Memory B cell (primary cell): ENCODE measurements around the gene NXN.
"Not testable (repeated sequence)": the region's sequence is repeated elsewhere in the genome, so short reads cannot be mapped to it uniquely, and the experiment has no call there.

Experiments
- ATAC-seq: fragments of 150-1000 bp; cut with Tn5 transposase; 2 replicates; pipeline ENCODE4 v1.10.0; 2021; ENCODE audit warnings: low read depth, mild to moderate bottlenecking, moderate library complexity
- DNase-seq, 2 donors: peaks; one replicate each; pipeline ENCODE4 v3.0.0; 2022; ENCODE audit warnings: low spot score in 2 of 2
- H3K27ac Mint-ChIP-seq: one replicate; pipeline ENCODE4 v1.8.0; 2022; ENCODE audit warnings: mild to moderate bottlenecking, moderate library complexity, mixed read lengths
- H3K27me3 Mint-ChIP-seq: one replicate; pipeline ENCODE4 v1.8.0; 2022; ENCODE audit warnings: mixed read lengths
- H3K36me3 Mint-ChIP-seq: one replicate; pipeline ENCODE4 v1.8.0; 2022; ENCODE audit warnings: mild to moderate bottlenecking, mixed read lengths
- H3K4me1 Mint-ChIP-seq: one replicate; pipeline ENCODE4 v1.8.0; 2022; ENCODE audit warnings: mixed read lengths
- H3K4me3 Mint-ChIP-seq: one replicate; pipeline ENCODE4 v1.8.0; 2022; ENCODE audit warnings: mild to moderate bottlenecking, moderate library complexity, mixed read lengths
- H3K9me3 Mint-ChIP-seq: one replicate; pipeline ENCODE4 v1.8.0; 2022; ENCODE audit warnings: mixed read lengths

The NXN gene

DNA sequence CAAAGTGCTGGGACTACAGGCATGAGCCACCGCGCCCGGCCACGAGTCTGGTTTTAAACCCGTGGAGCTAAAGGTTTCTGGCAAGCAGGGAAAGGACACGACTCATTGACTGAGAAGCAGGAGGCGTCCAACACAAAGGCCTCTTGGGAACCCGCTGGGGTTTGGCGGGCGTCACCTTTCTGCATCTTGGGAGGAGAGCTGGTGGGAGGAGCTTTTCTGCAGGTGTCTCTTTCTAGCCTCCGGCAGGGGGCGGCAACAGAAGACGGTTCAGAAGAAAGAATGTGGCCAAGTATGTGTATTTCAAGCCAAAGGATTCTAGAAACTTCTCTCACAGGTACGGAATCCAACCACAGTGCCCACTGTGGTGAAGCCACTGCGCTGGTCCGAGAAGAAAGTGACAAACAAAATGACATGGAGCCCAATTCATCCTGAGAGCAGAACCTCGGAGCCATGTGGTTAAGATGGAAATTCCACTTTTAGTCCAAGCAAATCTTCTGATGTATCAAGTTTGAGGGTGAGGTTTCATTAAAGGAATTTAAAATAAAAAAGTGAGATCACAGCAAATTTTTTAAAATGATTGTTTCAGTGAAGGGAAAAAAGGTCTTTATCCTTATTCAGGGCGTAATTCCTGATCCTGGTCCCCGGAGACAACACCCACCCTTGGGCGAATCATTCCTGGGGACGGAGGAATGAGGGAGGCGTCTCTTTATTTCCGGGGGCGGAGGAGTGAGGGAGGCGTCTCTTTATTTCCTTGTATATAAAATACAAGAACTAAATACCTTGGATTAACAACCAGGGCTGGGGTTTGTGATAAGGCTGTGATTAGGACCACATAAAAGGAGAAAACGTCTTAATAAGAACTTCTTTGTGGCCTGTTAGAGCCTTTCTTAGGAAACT lies 99.8 kb downstream of the NXN start:
- DNase-seq: peak; percentile 44 to 49
- no peaks in the 10 kb centered on the region for H3K36me3 Mint-ChIP-seq

DNA sequence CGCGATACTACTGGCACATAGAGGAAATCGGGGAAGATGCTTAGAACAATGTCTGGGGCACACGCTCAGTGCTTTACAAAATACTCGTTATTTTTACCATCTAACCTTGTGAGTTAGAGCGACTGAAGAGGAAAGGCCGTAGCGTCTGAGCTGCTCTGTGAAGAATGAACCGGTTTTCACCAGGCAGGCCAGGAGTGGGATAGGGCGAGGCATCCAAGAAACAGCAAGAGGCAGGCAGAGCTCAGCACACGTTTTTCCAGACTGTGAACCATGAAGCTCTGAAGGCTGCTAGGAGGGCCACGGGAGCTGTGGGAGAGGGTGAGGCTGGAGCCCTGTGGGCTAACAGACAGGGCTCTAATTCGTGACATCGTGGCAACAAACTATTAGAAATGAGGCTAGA lies 101.9 kb downstream of the NXN start:
- Mint-ChIP-seq H3K36me3 (no peaks in the 10 kb centered on the region), H3K4me3 (no peak overlapping the region), H3K4me1 (peaks cover 2% of the 10 kb centered on the region), H3K27ac (no peak overlapping the region), H3K27me3 (peaks cover 12% of the 10 kb centered on the region), H3K9me3 (no peaks in the 10 kb centered on the region)
- ATAC-seq (no peak), DNase-seq (no peak)

More for the DNA sequence above, 99.8 kb downstream of the NXN start:
- Mint-ChIP-seq H3K27ac (no peak overlapping the region), H3K4me3 (no peak overlapping the region), H3K4me1 (peaks cover 2% of the 10 kb centered on the region), H3K27me3 (peaks cover 13% of the 10 kb centered on the region), H3K9me3 (no peaks in the 10 kb centered on the region)
- ATAC-seq: peak; percentile 82

DNA sequence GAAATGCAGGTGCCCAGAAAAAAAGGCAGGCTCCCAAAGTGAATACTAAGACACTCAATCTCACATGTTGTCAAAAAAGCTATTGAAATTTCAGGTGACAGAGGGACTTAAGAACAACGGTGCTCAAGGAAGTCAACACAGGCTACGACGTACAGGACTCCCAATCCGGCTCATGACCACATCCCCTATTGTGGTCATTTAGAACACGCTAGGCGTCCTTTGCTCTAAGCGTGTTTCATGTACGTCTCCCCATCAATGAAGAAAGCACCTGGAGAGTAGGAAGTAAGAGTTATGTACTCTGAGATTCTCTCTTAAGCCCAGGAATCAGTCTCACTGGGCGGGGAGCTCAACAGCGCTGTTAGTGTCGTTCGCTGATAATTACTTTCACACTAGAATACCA lies 103.3 kb downstream of the NXN start:
- ATAC-seq: peak; percentile 57
- Mint-ChIP-seq H3K27me3 (peaks cover 18% of the 10 kb centered on the region), H3K4me1 (peaks cover 2% of the 10 kb centered on the region), H3K9me3 (peaks cover 3% of the 10 kb centered on the region), H3K27ac (no peak overlapping the region), H3K36me3 (no peaks in the 10 kb centered on the region), H3K4me3 (peak overlapping the region; percentile 18)
- no peak for DNase-seq

DNA sequence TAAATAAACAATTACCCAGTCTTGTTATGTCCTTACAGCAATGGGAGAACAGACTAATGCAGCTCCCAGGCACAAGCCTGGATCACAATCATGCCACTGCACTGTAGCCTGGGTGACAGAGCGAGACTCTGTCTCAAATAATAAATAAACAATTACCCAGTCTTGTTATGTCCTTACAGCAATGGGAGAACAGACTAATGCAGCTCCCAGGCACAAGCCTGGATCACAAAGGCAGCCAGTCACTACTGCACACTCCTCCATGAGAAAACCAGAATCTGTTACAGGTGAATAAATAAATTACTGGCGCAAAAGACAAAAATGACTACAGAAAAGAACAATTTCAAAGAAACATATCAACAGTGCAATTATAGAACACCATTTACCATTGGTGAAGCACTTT lies 105.0 kb downstream of the NXN start:
- not testable (repeated sequence) for H3K4me1 Mint-ChIP-seq, ATAC-seq, H3K9me3 Mint-ChIP-seq, H3K36me3 Mint-ChIP-seq, H3K27ac Mint-ChIP-seq, H3K4me3 Mint-ChIP-seq, DNase-seq
- H3K27me3 Mint-ChIP-seq: peaks cover 19% of the 10 kb centered on the region

DNA sequence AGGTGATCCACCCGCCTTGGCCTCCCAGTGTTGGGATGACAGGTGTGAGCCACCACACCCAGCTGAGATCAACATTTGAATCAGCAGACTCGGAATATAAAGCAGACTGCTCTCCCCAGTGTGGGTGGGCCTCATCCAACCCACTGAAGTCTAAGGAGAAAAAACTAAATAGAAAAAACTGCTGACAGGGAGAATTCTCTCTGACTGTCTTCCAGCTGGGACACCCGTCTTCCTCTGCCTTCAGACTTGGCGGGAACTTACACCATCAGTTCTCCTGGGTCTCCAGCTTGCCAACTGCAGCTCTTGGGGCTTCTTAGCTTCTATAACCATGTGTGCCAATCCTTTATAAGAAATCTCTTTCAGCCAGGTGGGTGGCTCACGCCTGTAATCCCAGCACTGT lies 106.7 kb downstream of the NXN start:
- no peak overlapping the region for H3K27ac Mint-ChIP-seq
- ATAC-seq (no peak), DNase-seq (no peak)
- peaks cover 24% of the 10 kb centered on the region for H3K27me3 Mint-ChIP-seq
- H3K9me3 Mint-ChIP-seq: peaks cover 3% of the 10 kb centered on the region
- H3K36me3 Mint-ChIP-seq: no peaks in the 10 kb centered on the region
- H3K4me1 Mint-ChIP-seq: no peaks in the 10 kb centered on the region
- H3K4me3 Mint-ChIP-seq: no peak overlapping the region

DNA sequence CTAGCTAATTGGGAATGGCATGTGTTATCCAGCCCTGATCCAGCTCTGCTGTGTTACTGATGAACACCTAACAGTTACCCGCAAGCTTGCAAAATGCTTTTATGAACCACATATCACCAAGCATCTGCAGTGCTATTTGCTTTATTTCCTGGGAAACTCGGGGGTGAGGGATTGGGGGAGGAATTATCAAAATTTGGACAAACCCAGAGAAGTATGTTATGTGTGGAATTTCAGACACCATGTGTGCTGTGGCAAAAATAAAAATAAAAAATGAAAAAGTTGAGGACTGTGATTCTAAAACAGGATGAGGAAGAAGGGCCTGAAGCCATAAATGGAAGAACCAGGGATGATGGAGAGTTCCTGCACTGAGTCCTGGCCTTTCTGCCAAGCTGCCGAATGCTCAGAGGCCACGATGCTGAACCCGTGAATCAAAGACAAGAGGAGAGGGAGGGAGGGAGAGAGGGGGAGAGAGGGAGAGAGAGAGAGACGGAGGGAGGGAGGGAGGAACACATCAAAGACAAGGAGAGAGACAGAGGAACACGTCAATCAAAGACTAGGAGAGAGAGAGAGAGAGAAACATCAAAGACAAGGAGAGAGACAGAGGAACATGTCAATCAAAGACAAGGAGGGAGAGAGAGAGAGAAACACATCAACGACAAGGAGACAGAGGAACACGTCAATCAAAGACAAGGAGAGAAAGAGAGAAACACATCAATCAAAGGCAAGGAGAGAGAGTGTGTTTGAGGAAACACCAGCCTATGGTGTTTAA lies 107.6 kb downstream of the NXN start:
- no peak for ATAC-seq
- no peak overlapping the region for H3K27ac Mint-ChIP-seq
- no peaks in the 10 kb centered on the region for H3K36me3 Mint-ChIP-seq
- no peaks in the 10 kb centered on the region for H3K4me1 Mint-ChIP-seq
- H3K9me3 Mint-ChIP-seq: peaks cover 3% of the 10 kb centered on the region
- H3K27me3 Mint-ChIP-seq: peaks cover 18% of the 10 kb centered on the region
- no peak overlapping the region for H3K4me3 Mint-ChIP-seq
- no peak for DNase-seq

DNA sequence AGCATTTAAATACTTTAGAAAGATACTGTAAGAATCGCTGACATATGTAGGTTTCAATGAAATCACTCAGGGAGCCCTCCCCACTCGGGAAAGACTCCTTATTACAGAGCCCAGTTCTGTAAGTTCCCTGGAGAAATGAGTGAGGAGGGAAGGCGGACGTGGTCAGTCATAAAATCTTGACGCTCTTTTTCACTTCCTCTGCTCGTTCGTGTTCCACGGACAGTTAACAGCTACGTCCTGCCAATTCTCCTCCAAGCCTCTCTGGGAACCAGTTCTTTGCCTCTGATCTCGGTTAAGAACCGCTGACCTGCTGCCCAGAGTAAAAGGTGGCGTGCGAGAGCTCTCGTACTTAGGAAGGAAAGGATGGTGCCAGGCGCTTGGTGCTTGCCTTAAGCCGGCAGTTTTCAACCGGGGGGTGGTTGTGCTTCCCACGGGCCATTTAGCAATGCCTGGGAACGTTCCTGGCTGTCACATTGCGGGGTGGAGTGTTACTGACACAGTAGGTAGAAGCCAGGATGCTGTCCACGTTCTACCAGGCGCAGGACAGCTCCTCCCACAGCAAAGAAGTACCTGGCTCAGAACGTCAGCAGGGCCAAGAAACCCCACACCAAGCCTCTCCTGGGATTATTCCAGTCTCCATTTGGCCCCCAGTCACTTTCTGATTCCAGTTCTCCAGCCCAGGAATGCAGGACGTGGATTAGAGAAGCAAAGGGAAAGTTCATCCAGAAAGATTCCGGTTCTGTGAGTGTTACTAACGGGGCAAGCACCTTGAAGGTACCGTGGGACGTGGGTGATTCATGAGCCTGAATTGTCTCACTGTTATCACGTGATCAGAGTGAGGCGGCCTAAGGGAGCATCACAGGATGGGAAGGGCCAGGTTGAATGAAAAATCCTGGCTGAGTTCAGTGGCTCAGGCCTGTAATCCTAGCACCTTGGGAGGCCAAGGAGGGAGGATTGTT lies 109.7 kb downstream of the NXN start:
- Mint-ChIP-seq H3K9me3 (peaks cover 3% of the 10 kb centered on the region), H3K27ac (no peak overlapping the region), H3K27me3 (peaks cover 18% of the 10 kb centered on the region), H3K36me3 (no peaks in the 10 kb centered on the region), H3K4me1 (no peaks in the 10 kb centered on the region), H3K4me3 (no peak overlapping the region)
- ATAC-seq (no peak), DNase-seq (no peak)

DNA sequence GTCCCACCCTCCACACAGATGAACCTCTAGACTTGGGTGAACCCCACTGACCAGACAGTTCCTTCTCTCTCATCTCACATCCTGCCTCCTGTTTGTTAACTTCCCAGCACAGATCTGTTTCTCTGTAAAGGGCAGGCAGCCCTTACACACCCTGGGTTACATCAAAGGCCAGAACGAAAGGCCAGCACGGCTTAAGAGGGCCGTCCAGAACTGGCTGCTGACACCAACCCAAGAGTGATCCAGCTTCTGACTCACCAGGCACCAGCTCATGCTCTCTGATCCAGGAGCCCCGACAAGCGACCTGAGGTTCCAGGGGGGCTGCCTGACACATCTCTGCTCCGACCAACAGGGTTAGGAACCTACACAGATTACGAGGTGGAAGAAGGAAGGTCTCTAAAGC lies 110.5 kb downstream of the NXN start:
- peaks cover 3% of the 10 kb centered on the region for H3K9me3 Mint-ChIP-seq
- H3K36me3 Mint-ChIP-seq: no peaks in the 10 kb centered on the region
- peaks cover 18% of the 10 kb centered on the region for H3K27me3 Mint-ChIP-seq
- no peaks in the 10 kb centered on the region for H3K4me1 Mint-ChIP-seq
- DNase-seq (no peak), ATAC-seq (no peak)
- H3K4me3 Mint-ChIP-seq: no peak overlapping the region
- H3K27ac Mint-ChIP-seq: no peak overlapping the region

DNA sequence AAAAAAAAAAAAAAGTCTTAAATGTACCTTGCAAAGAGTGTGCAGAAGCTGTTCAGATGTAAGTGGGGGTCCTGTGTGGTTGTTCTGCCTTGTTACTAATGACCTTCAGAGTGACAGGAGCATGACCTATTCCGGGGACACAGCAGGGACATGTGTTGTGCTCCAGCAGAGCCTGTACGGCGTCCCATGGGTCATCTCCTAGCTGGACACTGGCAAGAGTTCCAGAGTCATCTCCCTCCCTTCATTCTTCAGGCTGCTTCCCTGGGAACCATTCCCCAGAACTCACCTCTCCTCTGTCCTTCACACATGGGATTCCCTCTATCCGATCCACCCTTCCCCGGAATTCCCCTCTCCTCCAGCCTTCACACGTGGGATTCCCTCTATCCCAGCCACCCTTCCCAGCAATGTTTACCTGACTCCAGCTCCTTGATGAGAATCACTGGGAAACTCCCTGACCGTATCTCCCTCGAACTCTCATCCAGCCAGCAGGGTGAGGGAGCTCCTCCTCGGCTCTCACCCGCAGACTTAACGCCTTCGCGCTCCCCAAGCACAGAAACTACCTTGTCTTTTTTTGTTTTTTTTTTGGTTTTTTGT lies 111.6 kb downstream of the NXN start:
- H3K27me3 Mint-ChIP-seq: peaks cover 16% of the 10 kb centered on the region
- no peaks in the 10 kb centered on the region for H3K4me1 Mint-ChIP-seq
- DNase-seq (no peak), ATAC-seq (no peak)
- H3K36me3 Mint-ChIP-seq: no peaks in the 10 kb centered on the region
- H3K27ac Mint-ChIP-seq: no peak overlapping the region
- peaks cover 3% of the 10 kb centered on the region for H3K9me3 Mint-ChIP-seq
- no peak overlapping the region for H3K4me3 Mint-ChIP-seq

DNA sequence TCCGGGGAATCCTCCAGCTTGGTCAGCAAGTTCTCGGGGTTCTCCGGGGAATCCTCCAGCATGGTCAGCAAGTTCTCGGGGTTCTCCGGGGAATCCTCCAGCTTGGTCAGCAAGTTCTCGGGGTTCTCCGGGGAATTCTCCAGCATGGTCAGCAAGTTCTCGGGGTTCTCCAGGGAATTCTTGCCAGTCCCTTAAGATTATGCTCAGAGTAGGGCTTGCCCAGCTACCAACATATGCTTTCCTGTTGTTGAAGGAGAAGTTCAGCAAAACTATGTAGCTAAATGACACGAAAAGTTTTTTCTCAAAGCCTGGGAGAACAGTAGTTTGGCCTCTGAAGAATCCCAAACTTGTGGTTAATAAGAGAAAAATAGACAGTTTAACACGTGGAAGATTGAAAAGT lies 112.3 kb downstream of the NXN start:
- not testable (repeated sequence) for DNase-seq, ATAC-seq, H3K4me3 Mint-ChIP-seq, H3K36me3 Mint-ChIP-seq, H3K4me1 Mint-ChIP-seq, H3K27ac Mint-ChIP-seq, H3K9me3 Mint-ChIP-seq
- H3K27me3 Mint-ChIP-seq: peaks cover 15% of the 10 kb centered on the region

DNA sequence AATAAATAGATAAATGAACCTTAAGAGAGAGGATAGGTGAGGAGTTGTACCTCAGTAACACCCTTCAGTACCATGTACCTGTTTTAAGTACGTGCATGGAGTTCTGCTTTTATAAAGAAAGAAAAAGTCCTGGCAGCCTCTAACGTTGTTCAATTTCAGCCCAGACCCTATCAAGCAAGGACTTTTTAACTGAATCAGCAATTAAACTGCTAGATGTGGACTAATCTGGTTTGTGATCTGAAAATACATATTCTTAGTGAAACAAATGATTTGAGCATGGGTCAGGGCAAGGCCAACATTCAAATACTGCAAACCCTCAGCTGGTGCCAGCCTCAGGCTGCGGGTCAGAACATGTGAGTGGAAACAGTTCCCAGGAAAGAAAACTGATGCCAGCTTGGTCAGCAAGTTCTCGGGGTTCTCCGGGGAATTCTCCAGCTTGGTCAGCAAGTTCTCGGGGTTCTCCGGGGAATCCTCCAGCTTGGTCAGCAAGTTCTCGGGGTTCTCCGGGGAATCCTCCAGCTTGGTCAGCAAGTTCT lies 112.9 kb downstream of the NXN start:
- Mint-ChIP-seq H3K27me3 (peaks cover 11% of the 10 kb centered on the region), H3K36me3 (no peaks in the 10 kb centered on the region)

DNA sequence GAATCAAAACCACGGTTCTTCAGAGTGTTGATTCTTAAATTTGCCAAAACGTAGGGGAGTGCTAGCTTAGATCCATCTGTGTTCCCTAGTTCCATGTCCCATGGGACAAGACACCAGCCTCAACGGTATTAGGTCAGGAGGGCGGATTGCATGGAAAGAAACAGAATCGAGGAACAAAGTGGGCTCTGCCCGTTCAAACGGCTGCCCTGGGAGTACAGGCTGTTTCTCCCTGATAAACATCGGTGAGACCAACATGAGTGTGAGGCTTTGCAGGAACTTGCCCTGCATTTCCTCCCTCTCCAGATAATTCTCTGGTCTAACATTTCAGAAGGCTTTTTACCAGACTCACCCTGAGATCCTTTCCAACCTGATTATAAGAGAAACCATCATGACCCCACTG lies 115.3 kb downstream of the NXN start:
- DNase-seq (no peak), ATAC-seq (no peak)
- Mint-ChIP-seq H3K27me3 (peaks cover 11% of the 10 kb centered on the region), H3K36me3 (no peaks in the 10 kb centered on the region), H3K27ac (no peak overlapping the region), H3K9me3 (no peaks in the 10 kb centered on the region), H3K4me3 (no peak overlapping the region), H3K4me1 (no peaks in the 10 kb centered on the region)

More for the DNA sequence above, 112.9 kb downstream of the NXN start:
- H3K4me1 Mint-ChIP-seq: no peaks in the 10 kb centered on the region
- ATAC-seq (no peak), DNase-seq (no peak)
- no peaks in the 10 kb centered on the region for H3K9me3 Mint-ChIP-seq
- H3K4me3 Mint-ChIP-seq: no peak overlapping the region
- no peak overlapping the region for H3K27ac Mint-ChIP-seq

DNA sequence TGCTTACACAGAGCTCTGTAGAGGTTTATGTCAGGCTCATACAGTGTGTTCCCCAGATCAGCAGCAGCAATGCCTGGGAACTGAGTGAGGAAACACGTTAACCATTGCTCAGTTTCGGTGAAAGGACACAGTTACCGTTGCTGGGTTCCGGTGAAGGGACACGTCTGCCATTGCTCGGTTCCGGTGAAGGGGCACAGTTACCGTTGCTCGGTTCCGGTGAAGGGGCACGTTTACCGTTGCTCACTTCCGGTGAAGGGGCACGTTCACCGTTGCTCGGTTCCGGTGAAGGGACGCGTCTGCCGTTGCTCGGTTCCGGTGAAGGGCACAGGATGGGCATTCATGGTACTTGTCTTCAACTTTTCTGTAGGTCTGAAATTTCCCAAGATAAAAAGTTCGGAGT lies 115.7 kb downstream of the NXN start:
- H3K27me3 Mint-ChIP-seq: peaks cover 9% of the 10 kb centered on the region
- H3K4me1 Mint-ChIP-seq: no peaks in the 10 kb centered on the region
- H3K27ac Mint-ChIP-seq: no peak overlapping the region
- ATAC-seq: no peak
- H3K4me3 Mint-ChIP-seq: no peak overlapping the region
- H3K36me3 Mint-ChIP-seq: no peaks in the 10 kb centered on the region
- DNase-seq: no peak
- H3K9me3 Mint-ChIP-seq: no peaks in the 10 kb centered on the region
